OCI-LY1 (cell line): Measurements from ENCODE around the gene TUBA4A.
A peak's percentile ranks its signal among the peaks of the same experiment; 100 is the strongest.

Source experiments
- H2AFZ ChIP-seq: fragments of 200-600 bp; sonication (generic), shearing (Covaris generic); 2 replicates; pipeline ENCODE4 v1.6.0; 2014; ENCODE audit warnings: antibody characterized with exemption, mild to moderate bottlenecking, low read length
- H3F3A ChIP-seq: fragments of 200-600 bp; sonication (generic), shearing (Covaris generic); 2 replicates; pipeline ENCODE4 v1.6.0; 2014; ENCODE audit warnings: mild to moderate bottlenecking, antibody characterized with exemption, low read length, moderate library complexity; ENCODE audit not compliant: insufficient read depth
- H3K27ac ChIP-seq: fragments of 200-600 bp; sonication (generic); 2 replicates; pipeline ENCODE4 v1.5.1; 2014; ENCODE audit warnings: low read length, mixed run types, mild to moderate bottlenecking, low read depth; ENCODE audit not compliant: poor library complexity, severe bottlenecking
- H3K27me3 ChIP-seq: fragments of 200-600 bp; sonication (generic); 2 replicates; pipeline ENCODE4 v1.6.0; 2014; ENCODE audit warnings: antibody characterized with exemption, mild to moderate bottlenecking, low read length, moderate library complexity; ENCODE audit not compliant: insufficient read depth
- H3K36me3 ChIP-seq: fragments of 200-600 bp; sonication (generic); 2 replicates; pipeline ENCODE4 v1.6.1; 2014; ENCODE audit warnings: mild to moderate bottlenecking, antibody characterized with exemption, low read length, moderate library complexity, mixed read lengths; ENCODE audit not compliant: insufficient read depth
- H3K4me1 ChIP-seq: fragments of 200-600 bp; sonication (generic); 2 replicates; pipeline ENCODE4 v1.5.1; 2014; ENCODE audit warnings: mild to moderate bottlenecking, low read length, moderate library complexity; ENCODE audit not compliant: insufficient read depth, severe bottlenecking
- H3K4me2 ChIP-seq: fragments of 200-600 bp; sonication (generic), shearing (Covaris generic); 2 replicates; pipeline ENCODE4 v1.6.1; 2014; ENCODE audit warnings: low read length
- H3K4me3 ChIP-seq: fragments of 200-600 bp; sonication (generic); 2 replicates; pipeline ENCODE4 v1.5.1; 2014; ENCODE audit warnings: low read length, low read depth, mild to moderate bottlenecking, mixed read lengths; ENCODE audit not compliant: poor library complexity, severe bottlenecking
- H3K79me2 ChIP-seq: fragments of 200-600 bp; shearing (Covaris generic); 2 replicates; pipeline ENCODE4 v1.6.1; 2016; ENCODE audit warnings: mixed run types, low read length, mixed read lengths; ENCODE audit not compliant: insufficient read depth
- H3K9ac ChIP-seq: fragments of 200-600 bp; sonication (generic), shearing (Covaris generic); 2 replicates; pipeline ENCODE4 v1.6.1; 2014; ENCODE audit warnings: mild to moderate bottlenecking, low read length, mixed read lengths
- H3K9me2 ChIP-seq: fragments of 200-600 bp; sonication (generic), shearing (Covaris generic); 2 replicates; pipeline ENCODE4 v1.6.1; 2014; ENCODE audit warnings: low read depth, mild to moderate bottlenecking, low read length, mixed read lengths
- H3K9me3 ChIP-seq: fragments of 200-600 bp; shearing (Covaris generic); 2 replicates; pipeline ENCODE4 v1.6.1; 2014; ENCODE audit warnings: low read length, mixed read lengths
- H4K20me1 ChIP-seq: fragments of 200-600 bp; sonication (generic), shearing (Covaris generic); 2 replicates; pipeline ENCODE4 v1.6.0; 2016; ENCODE audit warnings: mild to moderate bottlenecking, low read length; ENCODE audit not compliant: insufficient read depth
- EZH2 ChIP-seq: fragments of 200-600 bp; sonication (generic), shearing (Covaris generic); IDR thresholded peaks from 2 replicates; pipeline ENCODE4 v1.8.0; 2017; ENCODE audit warnings: borderline replicate concordance, mixed run types, mild to moderate bottlenecking, antibody characterized with exemption, low read length, moderate library complexity, mixed read lengths
- TF ChIP-seq, protein P1 (sequence below): fragments of 200-600 bp; sonication (generic), shearing (Covaris generic); IDR thresholded peaks from 2 replicates; pipeline ENCODE4 v1.5.1; 2017; ENCODE audit warnings: mild to moderate bottlenecking, antibody characterized with exemption, low read length, moderate library complexity, mixed read lengths

The TUBA4A gene

DNA sequence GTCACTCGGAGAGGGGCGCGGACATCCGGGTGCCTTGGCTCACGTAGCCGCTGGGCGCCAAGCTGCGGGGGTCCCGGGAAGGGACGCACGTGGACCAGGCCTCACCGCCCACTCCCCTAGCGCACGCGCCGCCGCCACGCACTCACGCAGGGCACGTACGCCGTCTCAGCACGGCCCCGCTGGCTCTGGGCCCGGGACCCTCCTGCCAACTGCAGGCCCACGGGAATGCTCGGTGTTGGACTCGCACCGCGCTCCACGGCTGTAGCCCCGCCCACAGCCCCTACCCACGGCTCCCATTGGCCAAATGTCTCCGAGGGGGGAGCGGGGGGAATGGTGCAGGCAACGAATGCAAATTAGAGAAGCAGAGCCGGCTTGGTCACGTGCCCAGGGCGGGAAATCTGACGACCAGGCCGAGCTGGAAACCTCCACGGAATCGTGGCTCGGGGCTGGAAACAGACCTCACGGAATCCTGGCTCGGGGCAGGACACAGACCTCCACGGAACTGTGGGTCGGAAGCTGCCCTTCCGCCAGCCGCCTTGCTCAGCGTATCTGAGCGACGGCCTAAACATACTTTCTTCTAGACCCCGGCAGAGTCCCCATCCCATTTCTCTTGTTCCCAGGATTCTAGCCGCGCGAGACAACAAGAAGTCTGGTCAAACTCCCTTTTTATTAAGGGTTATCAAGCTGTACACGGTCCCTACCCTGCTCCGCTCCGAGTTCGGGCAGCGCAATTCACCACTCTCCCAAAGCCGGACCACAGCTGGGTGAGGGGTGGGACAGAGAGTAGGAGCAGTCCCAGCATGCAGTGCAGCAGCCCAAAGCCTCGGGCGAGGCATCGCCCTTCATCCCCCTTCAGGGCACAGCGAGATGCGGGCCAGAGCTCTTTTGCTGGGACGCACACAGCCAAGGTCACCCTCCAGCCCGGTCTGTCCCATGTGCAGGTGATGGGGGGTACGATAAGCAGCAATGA is 34.7 kb downstream of the TUBA4A start, which contains the start of gene ABCB6:
TSS of gene ABCB6 (minus strand) at position 227 of the 970 bp plus-strand sequence. CDS start 285 bp downstream, outside the sequence.
- Histone ChIP-seq H2AFZ (no peak within 1 kb of the TSS), H3K4me1 (peaks cover 21% of the 10 kb centered on the region), H3K79me2 (no peaks in the 10 kb centered on the region), H3K9ac (peak within 1 kb of the TSS; percentile 86), H3K27ac (peak within 1 kb of the TSS; percentile 54), H3K4me3 (peak within 1 kb of the TSS; percentile 84), H3K9me3 (no peaks in the 10 kb centered on the region), H4K20me1 (no peaks in the 10 kb centered on the region), H3F3A (no peaks in the 10 kb centered on the region), H3K9me2 (no peaks in the 10 kb centered on the region), H3K4me2 (peak within 1 kb of the TSS; percentile 92), H3K27me3 (no peaks in the 10 kb centered on the region), H3K36me3 (peaks cover 70% of the 10 kb centered on the region; the same call in 1 of the 2 replicates)
- TF ChIP-seq, protein P1, sequence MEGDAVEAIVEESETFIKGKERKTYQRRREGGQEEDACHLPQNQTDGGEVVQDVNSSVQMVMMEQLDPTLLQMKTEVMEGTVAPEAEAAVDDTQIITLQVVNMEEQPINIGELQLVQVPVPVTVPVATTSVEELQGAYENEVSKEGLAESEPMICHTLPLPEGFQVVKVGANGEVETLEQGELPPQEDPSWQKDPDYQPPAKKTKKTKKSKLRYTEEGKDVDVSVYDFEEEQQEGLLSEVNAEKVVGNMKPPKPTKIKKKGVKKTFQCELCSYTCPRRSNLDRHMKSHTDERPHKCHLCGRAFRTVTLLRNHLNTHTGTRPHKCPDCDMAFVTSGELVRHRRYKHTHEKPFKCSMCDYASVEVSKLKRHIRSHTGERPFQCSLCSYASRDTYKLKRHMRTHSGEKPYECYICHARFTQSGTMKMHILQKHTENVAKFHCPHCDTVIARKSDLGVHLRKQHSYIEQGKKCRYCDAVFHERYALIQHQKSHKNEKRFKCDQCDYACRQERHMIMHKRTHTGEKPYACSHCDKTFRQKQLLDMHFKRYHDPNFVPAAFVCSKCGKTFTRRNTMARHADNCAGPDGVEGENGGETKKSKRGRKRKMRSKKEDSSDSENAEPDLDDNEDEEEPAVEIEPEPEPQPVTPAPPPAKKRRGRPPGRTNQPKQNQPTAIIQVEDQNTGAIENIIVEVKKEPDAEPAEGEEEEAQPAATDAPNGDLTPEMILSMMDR, result no peak
- no peak for TF ChIP-seq EZH2

DNA sequence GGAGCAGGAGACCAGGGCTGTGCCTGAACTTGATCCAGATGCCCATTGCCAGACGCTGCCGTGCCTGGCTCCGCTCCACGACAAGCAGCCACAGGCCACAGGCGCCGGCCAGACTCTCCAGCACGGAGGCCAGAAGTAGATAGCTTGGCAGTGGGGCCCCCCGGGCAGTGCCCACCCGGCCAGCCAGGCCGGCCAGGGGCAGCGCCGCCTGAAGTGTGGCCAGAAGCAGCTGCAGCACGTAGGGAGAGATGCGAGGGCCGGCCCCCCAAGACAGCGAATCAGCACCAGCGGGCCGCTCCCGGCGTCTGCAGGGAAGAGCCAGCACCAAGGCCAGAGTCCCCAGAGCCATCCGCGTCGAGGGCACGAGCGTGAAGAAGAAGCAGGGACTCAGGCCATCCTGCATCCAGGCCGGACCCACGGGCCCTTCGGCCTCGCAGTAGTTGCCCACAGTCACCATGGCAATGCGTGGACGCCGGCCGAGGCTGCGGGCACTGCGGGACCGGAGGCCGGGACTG is 35.4 kb downstream of the TUBA4A start:
- no peaks in the 10 kb centered on the region for H3K9me2 ChIP-seq
- peak overlapping the region; percentile 54 for H3K27ac ChIP-seq
- H3K4me3 ChIP-seq, result peak overlapping the region; percentile 84
- H3K9ac ChIP-seq, result peak overlapping the region; percentile 86
- H3K4me1 ChIP-seq, result peaks cover 21% of the 10 kb centered on the region
- TF ChIP-seq, protein P1, result no peak
- no peak for TF ChIP-seq EZH2
- peaks cover 70% of the 10 kb centered on the region; the same call in 1 of the 2 replicates for H3K36me3 ChIP-seq
- peak overlapping the region; percentile 92 for H3K4me2 ChIP-seq
- no peak overlapping the region for H2AFZ ChIP-seq
- H3K9me3 ChIP-seq, result no peaks in the 10 kb centered on the region
- H4K20me1 ChIP-seq, result no peaks in the 10 kb centered on the region
- no peaks in the 10 kb centered on the region for H3K27me3 ChIP-seq
- H3K79me2 ChIP-seq, result no peaks in the 10 kb centered on the region
- H3F3A ChIP-seq, result no peaks in the 10 kb centered on the region

DNA sequence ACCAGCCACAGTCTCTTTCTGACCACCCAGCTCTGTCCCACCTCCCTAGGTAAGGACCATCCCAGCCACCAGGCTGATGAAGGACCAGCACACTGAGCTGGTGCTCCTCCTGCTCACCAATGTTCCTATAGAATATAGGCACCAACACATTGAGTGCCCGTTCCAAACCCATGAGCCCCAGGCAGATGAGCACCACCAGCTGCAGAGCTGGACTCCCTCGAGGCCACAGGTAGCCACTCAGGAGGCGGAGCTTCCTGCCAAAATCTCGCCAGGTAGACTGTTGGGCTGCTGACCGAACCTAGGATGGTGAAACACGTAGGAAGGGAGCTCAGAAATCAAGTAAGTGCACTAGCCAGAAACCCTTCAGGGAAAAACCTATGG is 37.2 kb downstream of the TUBA4A start:
- Histone ChIP-seq H3K79me2 (no peaks in the 10 kb centered on the region), H3K9me3 (no peaks in the 10 kb centered on the region), H3K27ac (peak overlapping the region; percentile 13), H4K20me1 (no peaks in the 10 kb centered on the region), H3K36me3 (peaks cover 69% of the 10 kb centered on the region), H3K4me1 (peaks cover 21% of the 10 kb centered on the region), H3F3A (no peaks in the 10 kb centered on the region), H3K4me2 (no peak overlapping the region), H3K9me2 (no peaks in the 10 kb centered on the region), H2AFZ (no peak overlapping the region), H3K9ac (no peak overlapping the region), H3K27me3 (no peaks in the 10 kb centered on the region), H3K4me3 (no peak overlapping the region)
- TF ChIP-seq EZH2, result no peak
- TF ChIP-seq, protein P1, result no peak
